Measurements from ENCODE around the gene ATP5PO. TPM values are rescaled to one million over a fixed set of nuclear protein-coding genes. Genes with fewer than 3 reads are reported as not detected.

The ATP5PO gene
- total RNA-seq, 1 experiment from 2014 or later = 254 TPM

DNA sequence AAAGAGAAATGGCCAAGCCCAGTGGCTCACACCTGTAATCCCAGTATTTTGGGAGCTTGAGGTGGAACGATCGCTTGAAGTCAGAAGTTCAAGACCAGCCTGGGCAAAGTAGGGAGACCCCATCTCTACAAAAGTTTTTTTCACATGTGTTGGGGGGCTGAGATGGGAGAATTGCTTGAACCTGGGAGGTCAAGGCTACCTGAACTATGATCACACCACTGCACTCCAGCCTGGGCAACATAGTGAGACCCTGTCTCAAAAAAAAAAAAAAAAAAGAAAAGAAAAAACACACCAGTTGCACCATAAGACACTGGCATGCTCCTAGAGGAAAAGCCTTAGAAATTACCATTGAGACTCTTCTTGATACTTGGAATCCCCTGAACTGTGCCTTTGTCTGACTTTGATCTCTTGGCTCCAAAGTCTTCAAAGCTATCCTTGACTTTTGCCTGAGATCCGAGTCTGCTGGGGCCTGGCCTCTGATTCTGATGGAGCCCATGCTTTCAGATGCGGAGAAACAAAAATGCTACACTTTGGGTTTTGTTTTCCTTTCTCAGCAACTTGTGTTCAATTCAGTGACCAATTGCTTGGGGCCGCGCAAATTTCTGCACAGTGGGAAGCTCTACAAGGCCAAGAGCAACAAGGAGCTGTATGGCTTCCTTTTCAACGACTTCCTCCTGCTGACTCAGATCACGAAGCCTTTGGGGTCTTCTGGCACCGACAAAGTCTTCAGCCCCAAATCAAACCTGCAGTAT lies 33.7 kb downstream of the ATP5PO start:
- Histone ChIP-seq H3K27ac (ENCODE audit: low read depth, low read length, poor library complexity, severe bottlenecking) (no peak overlapping the region), H3K4me1 (ENCODE audit: insufficient read depth, low read length, poor library complexity, severe bottlenecking) (no peaks in the 10 kb centered on the region), H3K9me3 (ENCODE audit: low read depth, low read length, poor library complexity, severe bottlenecking) (no peaks in the 10 kb centered on the region), H3K4me3 (ENCODE audit: low read depth, low read length, poor library complexity, severe bottlenecking) (no peak overlapping the region), H3K36me3 (ENCODE audit: insufficient read depth, low read length, poor library complexity, severe bottlenecking) (no peaks in the 10 kb centered on the region), H3K27me3 (replicated peaks; ENCODE audit: insufficient read depth, low read depth, low read length, poor library complexity) (no peaks in the 10 kb centered on the region)
- ChIA-PET CTCF (no interaction called here), POLR2A (ENCODE audit: low non-redundant PET) (no interaction called here)
- no TSS peak for BruUV-seq (replicated peaks)
- no peak for DNase-seq (ENCODE audit: low spot score)
- intact Hi-C loops (cut with micrococcal nuclease; ENCODE audit: unreplicated experiment) = no loop called here
- TF ChIP-seq EZH2 (IDR thresholded peaks at IDR 0.05; ENCODE audit: borderline replicate concordance, low read depth, low read length, poor library complexity, severe bottlenecking) = no peak
- TF ChIP-seq, protein P1, sequence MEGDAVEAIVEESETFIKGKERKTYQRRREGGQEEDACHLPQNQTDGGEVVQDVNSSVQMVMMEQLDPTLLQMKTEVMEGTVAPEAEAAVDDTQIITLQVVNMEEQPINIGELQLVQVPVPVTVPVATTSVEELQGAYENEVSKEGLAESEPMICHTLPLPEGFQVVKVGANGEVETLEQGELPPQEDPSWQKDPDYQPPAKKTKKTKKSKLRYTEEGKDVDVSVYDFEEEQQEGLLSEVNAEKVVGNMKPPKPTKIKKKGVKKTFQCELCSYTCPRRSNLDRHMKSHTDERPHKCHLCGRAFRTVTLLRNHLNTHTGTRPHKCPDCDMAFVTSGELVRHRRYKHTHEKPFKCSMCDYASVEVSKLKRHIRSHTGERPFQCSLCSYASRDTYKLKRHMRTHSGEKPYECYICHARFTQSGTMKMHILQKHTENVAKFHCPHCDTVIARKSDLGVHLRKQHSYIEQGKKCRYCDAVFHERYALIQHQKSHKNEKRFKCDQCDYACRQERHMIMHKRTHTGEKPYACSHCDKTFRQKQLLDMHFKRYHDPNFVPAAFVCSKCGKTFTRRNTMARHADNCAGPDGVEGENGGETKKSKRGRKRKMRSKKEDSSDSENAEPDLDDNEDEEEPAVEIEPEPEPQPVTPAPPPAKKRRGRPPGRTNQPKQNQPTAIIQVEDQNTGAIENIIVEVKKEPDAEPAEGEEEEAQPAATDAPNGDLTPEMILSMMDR (conservative IDR thresholded peaks at IDR 0.05; ENCODE audit: low read depth, low read length) = no peak

DNA sequence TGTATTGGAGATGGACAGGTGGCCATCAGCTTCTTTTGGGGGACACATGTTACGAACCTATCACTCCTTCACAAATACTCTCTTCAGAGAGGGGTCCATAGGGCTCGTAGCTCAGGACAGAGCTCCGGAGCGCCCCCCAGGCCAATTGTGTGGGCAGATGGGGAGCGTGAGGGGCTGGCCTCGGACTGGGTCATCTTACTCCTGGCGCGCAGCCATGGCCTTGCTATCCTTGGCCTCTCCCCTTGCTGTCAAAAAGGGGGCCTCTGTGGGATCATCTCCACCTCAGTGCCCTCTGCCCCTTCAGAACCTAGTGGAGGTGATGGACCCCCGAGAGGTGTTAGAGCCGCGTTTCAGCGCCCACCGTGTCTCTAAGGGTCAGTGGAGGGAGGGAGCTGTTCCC lies 35.0 kb downstream of the ATP5PO start:
- intact Hi-C loops (cut with micrococcal nuclease; ENCODE audit: unreplicated experiment) = no loop called here
- TF ChIP-seq EZH2 (IDR thresholded peaks at IDR 0.05; ENCODE audit: borderline replicate concordance, low read depth, low read length, poor library complexity, severe bottlenecking) = no peak
- TF ChIP-seq, protein P1 (conservative IDR thresholded peaks at IDR 0.05; ENCODE audit: low read depth, low read length) = no peak
- ChIA-PET CTCF (no interaction called here), POLR2A (ENCODE audit: low non-redundant PET) (no interaction called here)
- no peaks in the 10 kb centered on the region for H3K27me3 ChIP-seq (replicated peaks; ENCODE audit: insufficient read depth, low read depth, low read length, poor library complexity)
- no TSS peak for BruUV-seq (replicated peaks)
- no peak overlapping the region for H3K4me3 ChIP-seq (ENCODE audit: low read depth, low read length, poor library complexity, severe bottlenecking)
- no peaks in the 10 kb centered on the region for H3K4me1 ChIP-seq (ENCODE audit: insufficient read depth, low read length, poor library complexity, severe bottlenecking)
- DNase-seq (ENCODE audit: low spot score) = no peak
- H3K9me3 ChIP-seq (ENCODE audit: low read depth, low read length, poor library complexity, severe bottlenecking) = no peaks in the 10 kb centered on the region
- no peak overlapping the region for H3K27ac ChIP-seq (ENCODE audit: low read depth, low read length, poor library complexity, severe bottlenecking)
- H3K36me3 ChIP-seq (ENCODE audit: insufficient read depth, low read length, poor library complexity, severe bottlenecking) = no peaks in the 10 kb centered on the region

DNA sequence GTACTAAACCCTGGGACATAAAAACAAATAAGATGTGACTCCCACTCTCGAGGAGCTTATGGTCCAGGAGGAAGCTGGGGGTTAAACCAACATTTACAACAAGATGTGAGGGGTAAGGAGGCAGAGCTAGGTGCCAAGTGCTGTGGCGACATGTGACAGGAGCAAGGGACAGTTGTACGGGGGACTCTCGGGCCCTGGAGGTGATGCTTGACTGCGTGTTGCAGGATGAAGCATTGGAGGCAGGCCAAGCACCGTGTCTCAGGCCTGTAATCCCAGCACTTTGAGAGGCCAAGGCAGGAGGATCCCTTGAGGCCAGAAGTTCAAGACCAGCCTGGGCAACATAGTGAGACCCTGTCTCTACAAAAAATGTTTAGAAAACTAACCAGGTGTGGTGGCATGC lies 36.8 kb downstream of the ATP5PO start:
- Histone ChIP-seq H3K27ac (ENCODE audit: low read depth, low read length, poor library complexity, severe bottlenecking) (no peak overlapping the region), H3K9me3 (ENCODE audit: low read depth, low read length, poor library complexity, severe bottlenecking) (no peaks in the 10 kb centered on the region), H3K4me1 (ENCODE audit: insufficient read depth, low read length, poor library complexity, severe bottlenecking) (no peaks in the 10 kb centered on the region), H3K27me3 (replicated peaks; ENCODE audit: insufficient read depth, low read depth, low read length, poor library complexity) (no peaks in the 10 kb centered on the region), H3K36me3 (ENCODE audit: insufficient read depth, low read length, poor library complexity, severe bottlenecking) (no peaks in the 10 kb centered on the region), H3K4me3 (ENCODE audit: low read depth, low read length, poor library complexity, severe bottlenecking) (no peak overlapping the region)
- ChIA-PET POLR2A (ENCODE audit: low non-redundant PET) (no interaction called here), CTCF (no interaction called here)
- no TSS peak for BruUV-seq (replicated peaks)
- DNase-seq (ENCODE audit: low spot score) = no peak
- intact Hi-C loops (cut with micrococcal nuclease; ENCODE audit: unreplicated experiment) = no loop called here
- TF ChIP-seq, protein P1 (conservative IDR thresholded peaks at IDR 0.05; ENCODE audit: low read depth, low read length) = no peak
- TF ChIP-seq EZH2 (IDR thresholded peaks at IDR 0.05; ENCODE audit: borderline replicate concordance, low read depth, low read length, poor library complexity, severe bottlenecking) = no peak

Measured in A673 (cell line).